Measurements from ENCODE around the gene PDE11A.
"Not testable (repeated sequence)": the region's sequence is repeated elsewhere in the genome, so short reads cannot be mapped to it uniquely, and the experiment has no call there.

GRCh38 chr2:178033583-178033982 is 39.0 kb downstream of the PDE11A start:
- not testable (repeated sequence) for TF ChIP-seq MAX (IDR thresholded peaks at IDR 0.05); CTCF (IDR thresholded peaks at IDR 0.05; ENCODE audit: low read depth, low read length, missing input control); ZBTB33 (IDR thresholded peaks at IDR 0.05); TAF1 (conservative IDR thresholded peaks at IDR 0.05); RAD21 (IDR thresholded peaks at IDR 0.05); EGR1 (IDR thresholded peaks at IDR 0.05; ENCODE audit: low read depth in 2 of 2); JUND (IDR thresholded peaks at IDR 0.05); YY1 (IDR thresholded peaks at IDR 0.05); REST (IDR thresholded peaks at IDR 0.05); NR2F2 (IDR thresholded peaks at IDR 0.05); RXRA (IDR thresholded peaks at IDR 0.05); ATF3 (IDR thresholded peaks at IDR 0.05)
